ENCODE results near the gene AGPAT1.

- no peak for TF ChIP-seq TEAD4 (IDR thresholded peaks at IDR 0.05; ENCODE audit: low read depth, low read length)
- TF ChIP-seq NANOG (IDR thresholded peaks at IDR 0.05; ENCODE audit: insufficient read depth, low read depth, low read length, poor library complexity, severe bottlenecking), result no peak
- TF ChIP-seq EZH2 (IDR thresholded peaks at IDR 0.05; ENCODE audit: low read depth, low read length, severe bottlenecking), result no peak
- no peak for TF ChIP-seq CTCF (IDR thresholded peaks at IDR 0.05; ENCODE audit: control extremely low read depth in 1 of 3, insufficient read depth in 1 of 3, low read depth in 1 of 3, low read length in 3 of 3)
- no peak for TF ChIP-seq TAF1 (IDR thresholded peaks at IDR 0.05; ENCODE audit: low read depth, low read length)
- TF ChIP-seq HDAC2 (IDR thresholded peaks at IDR 0.05; ENCODE audit: borderline replicate concordance in 1 of 2, low read depth in 2 of 2, low read length in 2 of 2), result no peak
Observed at GRCh38 chr6:32168350-32168749, 7.5 kb downstream of the AGPAT1 start.
